SK-N-SH treated with all-trans-retinoic acid at 6 μM for 48 hours (cell line): Measurements from ENCODE around the gene PSMA7.

ENCODE experiments used
- ATAC-seq: fragments of 200-7000 bp; cut with Tn5 transposase; 3 replicates; pipeline ENCODE4 v1.9.1; 2020; ENCODE audit warnings: mild to moderate bottlenecking, moderate library complexity
- ARNTL ChIP-seq: fragments of 450-650 bp; formaldehyde crosslinking; IDR thresholded peaks from 2 replicates; pipeline ENCODE4 v1.5.0; 2020; ENCODE audit warnings: low read depth, mild to moderate bottlenecking, moderate library complexity, borderline replicate concordance
- BACH2 ChIP-seq: fragments of 250-450 bp; sonication (Bioruptor Pico); IDR thresholded peaks from 2 replicates; pipeline ENCODE4 v1.9.0; 2021; ENCODE audit warnings: mild to moderate bottlenecking, borderline replicate concordance
- CSDC2 ChIP-seq: fragments of 250-450 bp; sonication (Bioruptor Pico); IDR thresholded peaks from 2 replicates; pipeline ENCODE4 v1.5.0; 2020; ENCODE audit warnings: mild to moderate bottlenecking, moderate library complexity
- ESRRG ChIP-seq: fragments of 250-450 bp; sonication (Bioruptor Pico); IDR thresholded peaks from 2 replicates; pipeline ENCODE4 v1.6.1; 2021; ENCODE audit warnings: mild to moderate bottlenecking
- GLIS3 ChIP-seq: fragments of 250-450 bp; sonication (Bioruptor Pico); IDR thresholded peaks from 2 replicates; pipeline ENCODE4 v1.5.0; 2020; ENCODE audit warnings: mild to moderate bottlenecking, moderate library complexity
- ISL1 ChIP-seq: fragments of 250-450 bp; sonication (Bioruptor Pico); IDR thresholded peaks from 2 replicates; pipeline ENCODE4 v2.1.2; 2022; ENCODE audit warnings: mild to moderate bottlenecking, moderate library complexity
- OSR1 ChIP-seq: fragments of 250-450 bp; sonication (Bioruptor Pico); IDR thresholded peaks from 2 replicates; pipeline ENCODE4 v1.8.0; 2022; ENCODE audit warnings: moderate library complexity, mild to moderate bottlenecking, inconsistent platforms
- PPARA ChIP-seq: fragments of 250-450 bp; sonication (Bioruptor Pico); IDR thresholded peaks from 2 replicates; pipeline ENCODE4 v1.5.0; 2020; ENCODE audit warnings: mild to moderate bottlenecking, borderline replicate concordance
- SNAI2 ChIP-seq: fragments of 250-450 bp; sonication (Bioruptor Pico); IDR thresholded peaks from 2 replicates; pipeline ENCODE4 v1.5.0; 2020; ENCODE audit warnings: mild to moderate bottlenecking, moderate library complexity
- TCF4 ChIP-seq: fragments of 250-450 bp; sonication (Bioruptor Pico); IDR thresholded peaks from 2 replicates; pipeline ENCODE4 v1.8.0; 2021; ENCODE audit warnings: mild to moderate bottlenecking, moderate library complexity, borderline replicate concordance
- TOX ChIP-seq: fragments of 250-450 bp; sonication (Bioruptor Pico); IDR thresholded peaks from 2 replicates; pipeline ENCODE4 v1.8.0; 2021; ENCODE audit warnings: mild to moderate bottlenecking, moderate library complexity, borderline replicate concordance
- ZC3H10 ChIP-seq: fragments of 250-450 bp; sonication (Bioruptor Pico); IDR thresholded peaks from 2 replicates; pipeline ENCODE4 v1.5.1; 2021; ENCODE audit warnings: mild to moderate bottlenecking, moderate library complexity
- ZFP3 ChIP-seq: fragments of 250-450 bp; sonication (Bioruptor Pico); IDR thresholded peaks from 2 replicates; pipeline ENCODE4 v1.5.0; 2020; ENCODE audit warnings: mild to moderate bottlenecking, moderate library complexity
- ZNF565 ChIP-seq: fragments of 450-650 bp; formaldehyde crosslinking; conservative IDR thresholded peaks from 2 replicates; pipeline ENCODE4 v1.5.0; 2020; ENCODE audit warnings: low read depth, mild to moderate bottlenecking, moderate library complexity
- ZNF70 ChIP-seq: fragments of 450-650 bp; formaldehyde crosslinking; IDR thresholded peaks from 2 replicates; pipeline ENCODE4 v1.5.0; 2020; ENCODE audit warnings: mild to moderate bottlenecking, moderate library complexity
- TF ChIP-seq, protein P1 (sequence below): fragments of 250-450 bp; sonication (Bioruptor Pico); IDR thresholded peaks from 2 replicates; pipeline ENCODE4 v1.8.0; 2021; ENCODE audit warnings: low read depth, mild to moderate bottlenecking, moderate library complexity, borderline replicate concordance
- TF ChIP-seq, protein P2 (sequence below): fragments of 250-450 bp; sonication (Bioruptor Pico); IDR thresholded peaks from 2 replicates; pipeline ENCODE4 v1.5.1; 2020; ENCODE audit warnings: low read depth, mild to moderate bottlenecking, moderate library complexity
- TF ChIP-seq, protein P3 (sequence below): fragments of 250-450 bp; sonication (Bioruptor Pico); IDR thresholded peaks from 2 replicates; pipeline ENCODE4 v1.5.1; 2021; ENCODE audit warnings: mild to moderate bottlenecking, moderate library complexity
- TF ChIP-seq, protein P4 (sequence below): fragments of 250-450 bp; sonication (Bioruptor Pico); IDR thresholded peaks from 2 replicates; pipeline ENCODE4 v1.8.0; 2020; ENCODE audit warnings: mild to moderate bottlenecking, moderate library complexity, borderline replicate concordance
- TF ChIP-seq, protein P5 (sequence below): fragments of 250-450 bp; sonication (Bioruptor Pico); IDR thresholded peaks from 2 replicates; pipeline ENCODE4 v1.5.0; 2020; ENCODE audit warnings: mild to moderate bottlenecking, moderate library complexity

The PSMA7 gene

DNA sequence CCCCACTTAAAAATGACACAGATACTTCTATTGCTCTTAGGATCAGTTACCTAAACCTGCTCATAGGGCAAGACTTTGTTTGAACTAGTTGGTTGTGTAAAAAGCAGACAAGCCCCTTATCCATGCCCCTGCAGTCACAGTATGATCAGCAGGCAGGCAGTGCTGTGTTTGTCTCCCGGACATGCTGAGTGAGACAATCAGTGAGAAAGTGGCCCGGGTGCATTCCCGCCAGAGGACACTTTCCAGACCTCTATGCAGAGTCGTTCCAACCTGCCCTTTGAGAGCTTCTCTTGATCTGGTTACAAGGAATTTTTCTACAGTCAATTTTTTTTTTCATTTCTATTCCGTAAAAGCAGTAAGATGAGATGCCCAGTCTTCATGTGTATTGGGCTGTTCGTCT, 14.7 kb downstream of the PSMA7 start:
- no peak for TF ChIP-seq ESRRG
- TF ChIP-seq BACH2 (CRISPR knock-in tag), result no peak
- no peak for TF ChIP-seq SNAI2 (CRISPR knock-in tag)
- TF ChIP-seq PPARA (CRISPR knock-in tag), result no peak
- TF ChIP-seq CSDC2 (CRISPR knock-in tag), result no peak
- TF ChIP-seq, protein P1, sequence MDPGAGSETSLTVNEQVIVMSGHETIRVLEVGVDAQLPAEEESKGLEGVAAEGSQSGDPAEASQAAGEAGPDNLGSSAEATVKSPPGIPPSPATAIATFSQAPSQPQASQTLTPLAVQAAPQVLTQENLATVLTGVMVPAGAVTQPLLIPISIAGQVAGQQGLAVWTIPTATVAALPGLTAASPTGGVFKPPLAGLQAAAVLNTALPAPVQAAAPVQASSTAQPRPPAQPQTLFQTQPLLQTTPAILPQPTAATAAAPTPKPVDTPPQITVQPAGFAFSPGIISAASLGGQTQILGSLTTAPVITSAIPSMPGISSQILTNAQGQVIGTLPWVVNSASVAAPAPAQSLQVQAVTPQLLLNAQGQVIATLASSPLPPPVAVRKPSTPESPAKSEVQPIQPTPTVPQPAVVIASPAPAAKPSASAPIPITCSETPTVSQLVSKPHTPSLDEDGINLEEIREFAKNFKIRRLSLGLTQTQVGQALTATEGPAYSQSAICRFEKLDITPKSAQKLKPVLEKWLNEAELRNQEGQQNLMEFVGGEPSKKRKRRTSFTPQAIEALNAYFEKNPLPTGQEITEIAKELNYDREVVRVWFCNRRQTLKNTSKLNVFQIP (CRISPR knock-in tag), result no peak
- TF ChIP-seq GLIS3, result no peak
- TF ChIP-seq TCF4 (CRISPR knock-in tag), result no peak
- TF ChIP-seq ZNF70, result no peak
- TF ChIP-seq ZC3H10 (CRISPR knock-in tag), result no peak
- TF ChIP-seq, protein P2, sequence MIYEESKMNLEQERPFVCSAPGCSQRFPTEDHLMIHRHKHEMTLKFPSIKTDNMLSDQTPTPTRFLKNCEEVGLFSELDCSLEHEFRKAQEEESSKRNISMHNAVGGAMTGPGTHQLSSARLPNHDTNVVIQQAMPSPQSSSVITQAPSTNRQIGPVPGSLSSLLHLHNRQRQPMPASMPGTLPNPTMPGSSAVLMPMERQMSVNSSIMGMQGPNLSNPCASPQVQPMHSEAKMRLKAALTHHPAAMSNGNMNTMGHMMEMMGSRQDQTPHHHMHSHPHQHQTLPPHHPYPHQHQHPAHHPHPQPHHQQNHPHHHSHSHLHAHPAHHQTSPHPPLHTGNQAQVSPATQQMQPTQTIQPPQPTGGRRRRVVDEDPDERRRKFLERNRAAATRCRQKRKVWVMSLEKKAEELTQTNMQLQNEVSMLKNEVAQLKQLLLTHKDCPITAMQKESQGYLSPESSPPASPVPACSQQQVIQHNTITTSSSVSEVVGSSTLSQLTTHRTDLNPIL (CRISPR knock-in tag), result no peak
- no peak for TF ChIP-seq ZNF565 (CRISPR knock-in tag)
- no peak for TF ChIP-seq TOX (CRISPR knock-in tag)
- TF ChIP-seq ZFP3, result no peak
- TF ChIP-seq ISL1 (CRISPR knock-in tag), result no peak
- TF ChIP-seq ARNTL, result no peak
- TF ChIP-seq, protein P3, sequence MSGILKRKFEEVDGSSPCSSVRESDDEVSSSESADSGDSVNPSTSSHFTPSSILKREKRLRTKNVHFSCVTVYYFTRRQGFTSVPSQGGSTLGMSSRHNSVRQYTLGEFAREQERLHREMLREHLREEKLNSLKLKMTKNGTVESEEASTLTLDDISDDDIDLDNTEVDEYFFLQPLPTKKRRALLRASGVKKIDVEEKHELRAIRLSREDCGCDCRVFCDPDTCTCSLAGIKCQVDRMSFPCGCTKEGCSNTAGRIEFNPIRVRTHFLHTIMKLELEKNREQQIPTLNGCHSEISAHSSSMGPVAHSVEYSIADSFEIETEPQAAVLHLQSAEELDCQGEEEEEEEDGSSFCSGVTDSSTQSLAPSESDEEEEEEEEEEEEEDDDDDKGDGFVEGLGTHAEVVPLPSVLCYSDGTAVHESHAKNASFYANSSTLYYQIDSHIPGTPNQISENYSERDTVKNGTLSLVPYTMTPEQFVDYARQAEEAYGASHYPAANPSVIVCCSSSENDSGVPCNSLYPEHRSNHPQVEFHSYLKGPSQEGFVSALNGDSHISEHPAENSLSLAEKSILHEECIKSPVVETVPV (CRISPR knock-in tag), result no peak
- no peak for ATAC-seq

DNA sequence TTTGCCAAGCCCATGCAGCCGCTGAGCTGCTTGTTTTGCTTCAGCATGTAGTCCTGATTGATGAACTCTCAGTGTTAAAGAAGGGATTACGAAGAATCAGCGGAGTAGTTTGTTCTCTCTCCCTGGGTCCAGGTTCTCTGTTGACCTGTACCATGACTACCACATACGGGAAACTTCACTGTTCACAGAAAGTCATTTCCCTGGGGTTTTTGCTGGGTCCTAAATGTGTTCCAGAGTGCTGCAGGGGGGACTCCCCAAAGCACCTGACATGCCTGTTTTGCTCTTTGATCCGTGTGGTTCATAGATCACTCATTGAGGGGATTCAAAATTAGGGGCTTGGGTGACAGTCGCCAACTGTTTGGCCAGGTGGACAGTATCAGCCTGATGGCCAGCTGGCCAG, 15.4 kb downstream of the PSMA7 start:
- ATAC-seq, result no peak

DNA sequence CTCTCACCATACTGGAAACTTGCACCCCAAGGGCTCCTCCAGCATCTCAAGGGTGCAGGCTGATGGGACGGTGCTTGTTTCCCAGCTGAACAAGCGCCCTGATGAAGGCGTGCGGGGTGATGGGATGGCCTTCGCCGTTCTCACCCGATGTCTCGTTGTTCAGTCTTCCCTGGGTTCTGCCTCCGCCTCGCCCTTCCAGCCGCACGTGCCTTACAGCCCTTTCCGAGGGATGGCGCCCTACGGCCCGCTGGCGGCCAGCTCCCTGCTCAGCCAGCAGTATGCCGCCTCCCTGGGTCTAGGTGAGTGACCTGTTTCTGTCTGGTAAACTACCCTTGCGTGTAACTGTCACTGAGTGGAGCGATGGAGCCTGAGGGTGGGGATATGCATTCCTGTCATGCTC, 17.1 kb downstream of the PSMA7 start:
- ATAC-seq, result no peak

More for the DNA sequence above, 15.4 kb downstream of the PSMA7 start:
- TF ChIP-seq SNAI2 (CRISPR knock-in tag) (no peak), TCF4 (CRISPR knock-in tag) (no peak), TOX (CRISPR knock-in tag) (no peak), PPARA (CRISPR knock-in tag) (no peak), GLIS3 (no peak)

DNA sequence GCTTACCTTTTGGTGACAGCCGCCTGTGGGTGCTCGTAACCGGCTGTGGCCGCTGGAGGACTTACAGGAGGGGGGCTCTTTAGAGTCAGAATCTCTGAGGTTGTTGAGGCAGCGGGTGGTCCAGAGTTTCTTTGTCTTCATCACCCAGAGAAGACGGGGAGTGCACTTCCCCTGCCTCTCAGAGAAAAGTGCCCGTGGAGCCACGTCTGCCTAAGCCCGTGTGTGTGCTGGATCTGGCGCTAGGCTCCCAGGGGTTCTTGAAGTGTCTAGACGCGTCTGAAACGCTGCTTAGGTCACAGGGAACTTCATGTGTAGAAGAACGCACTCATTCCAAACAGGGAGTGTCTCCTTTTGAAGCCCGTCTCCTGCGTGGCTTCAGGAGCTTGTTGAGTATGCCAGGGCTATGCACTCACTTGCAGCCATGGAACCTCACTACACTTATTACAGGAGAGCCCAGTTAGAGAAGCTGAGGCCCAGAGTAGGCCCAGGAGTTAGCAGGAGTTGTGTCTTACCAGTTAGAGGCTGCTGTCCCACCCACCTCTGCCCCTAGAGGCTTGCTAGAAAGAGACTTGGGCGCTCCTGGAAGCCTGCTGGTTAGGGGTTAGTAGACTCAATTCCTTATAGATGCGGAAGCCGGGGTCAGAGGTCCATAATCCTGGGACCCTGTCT, 19.6 kb downstream of the PSMA7 start:
- peak; percentile 3; the same call in 1 of the 3 replicates for ATAC-seq
- TF ChIP-seq OSR1 (CRISPR knock-in tag) (no peak), ARNTL (no peak), ZNF565 (CRISPR knock-in tag) (no peak), TOX (CRISPR knock-in tag) (no peak), TCF4 (CRISPR knock-in tag) (no peak), ZNF70 (no peak), ISL1 (CRISPR knock-in tag) (no peak), ZC3H10 (CRISPR knock-in tag) (no peak), PPARA (CRISPR knock-in tag) (no peak), GLIS3 (no peak), ESRRG (no peak)
- TF ChIP-seq, protein P4, sequence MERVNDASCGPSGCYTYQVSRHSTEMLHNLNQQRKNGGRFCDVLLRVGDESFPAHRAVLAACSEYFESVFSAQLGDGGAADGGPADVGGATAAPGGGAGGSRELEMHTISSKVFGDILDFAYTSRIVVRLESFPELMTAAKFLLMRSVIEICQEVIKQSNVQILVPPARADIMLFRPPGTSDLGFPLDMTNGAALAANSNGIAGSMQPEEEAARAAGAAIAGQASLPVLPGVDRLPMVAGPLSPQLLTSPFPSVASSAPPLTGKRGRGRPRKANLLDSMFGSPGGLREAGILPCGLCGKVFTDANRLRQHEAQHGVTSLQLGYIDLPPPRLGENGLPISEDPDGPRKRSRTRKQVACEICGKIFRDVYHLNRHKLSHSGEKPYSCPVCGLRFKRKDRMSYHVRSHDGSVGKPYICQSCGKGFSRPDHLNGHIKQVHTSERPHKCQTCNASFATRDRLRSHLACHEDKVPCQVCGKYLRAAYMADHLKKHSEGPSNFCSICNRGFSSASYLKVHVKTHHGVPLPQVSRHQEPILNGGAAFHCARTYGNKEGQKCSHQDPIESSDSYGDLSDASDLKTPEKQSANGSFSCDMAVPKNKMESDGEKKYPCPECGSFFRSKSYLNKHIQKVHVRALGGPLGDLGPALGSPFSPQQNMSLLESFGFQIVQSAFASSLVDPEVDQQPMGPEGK, result no peak
- TF ChIP-seq, protein P1 (CRISPR knock-in tag), result no peak
- TF ChIP-seq, protein P5, sequence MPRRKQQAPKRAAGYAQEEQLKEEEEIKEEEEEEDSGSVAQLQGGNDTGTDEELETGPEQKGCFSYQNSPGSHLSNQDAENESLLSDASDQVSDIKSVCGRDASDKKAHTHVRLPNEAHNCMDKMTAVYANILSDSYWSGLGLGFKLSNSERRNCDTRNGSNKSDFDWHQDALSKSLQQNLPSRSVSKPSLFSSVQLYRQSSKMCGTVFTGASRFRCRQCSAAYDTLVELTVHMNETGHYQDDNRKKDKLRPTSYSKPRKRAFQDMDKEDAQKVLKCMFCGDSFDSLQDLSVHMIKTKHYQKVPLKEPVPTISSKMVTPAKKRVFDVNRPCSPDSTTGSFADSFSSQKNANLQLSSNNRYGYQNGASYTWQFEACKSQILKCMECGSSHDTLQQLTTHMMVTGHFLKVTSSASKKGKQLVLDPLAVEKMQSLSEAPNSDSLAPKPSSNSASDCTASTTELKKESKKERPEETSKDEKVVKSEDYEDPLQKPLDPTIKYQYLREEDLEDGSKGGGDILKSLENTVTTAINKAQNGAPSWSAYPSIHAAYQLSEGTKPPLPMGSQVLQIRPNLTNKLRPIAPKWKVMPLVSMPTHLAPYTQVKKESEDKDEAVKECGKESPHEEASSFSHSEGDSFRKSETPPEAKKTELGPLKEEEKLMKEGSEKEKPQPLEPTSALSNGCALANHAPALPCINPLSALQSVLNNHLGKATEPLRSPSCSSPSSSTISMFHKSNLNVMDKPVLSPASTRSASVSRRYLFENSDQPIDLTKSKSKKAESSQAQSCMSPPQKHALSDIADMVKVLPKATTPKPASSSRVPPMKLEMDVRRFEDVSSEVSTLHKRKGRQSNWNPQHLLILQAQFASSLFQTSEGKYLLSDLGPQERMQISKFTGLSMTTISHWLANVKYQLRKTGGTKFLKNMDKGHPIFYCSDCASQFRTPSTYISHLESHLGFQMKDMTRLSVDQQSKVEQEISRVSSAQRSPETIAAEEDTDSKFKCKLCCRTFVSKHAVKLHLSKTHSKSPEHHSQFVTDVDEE (CRISPR knock-in tag), result no peak

More for the DNA sequence above, 17.1 kb downstream of the PSMA7 start:
- TF ChIP-seq, protein P4, result no peak
- TF ChIP-seq ZC3H10 (CRISPR knock-in tag), result no peak
